Activated T-cell treated with anti-CD3 and anti-CD28 coated beads for 24 hours (primary cell): ENCODE results near the gene MEF2D.

Experiments
- DNase-seq: peaks from one replicate; pipeline ENCODE4 v3.0.0-alpha.2; 2020; ENCODE audit warnings: low read depth

Gene MEF2D

GRCh38 chr1:156499842-156500542 is 583 bp downstream of the MEF2D start:
- DNase-seq: no peak

GRCh38 chr1:156499194-156499841 is 1.3 kb downstream of the MEF2D start:
- no peak for DNase-seq

- DNase-seq: no peak
These were observed 2.0 kb downstream of the MEF2D start for GRCh38 chr1:156498432-156499193.

GRCh38 chr1:156497743-156498431 is 2.7 kb downstream of the MEF2D start:
- no peak for DNase-seq

- no peak for DNase-seq
These were observed 3.4 kb downstream of the MEF2D start for GRCh38 chr1:156497078-156497742.

- DNase-seq: no peak
These were observed 4.3 kb downstream of the MEF2D start for GRCh38 chr1:156496211-156496761.

GRCh38 chr1:156495401-156496140 is 5.0 kb downstream of the MEF2D start:
- no peak for DNase-seq

GRCh38 chr1:156494309-156494895 is 6.2 kb downstream of the MEF2D start:
- no peak for DNase-seq

GRCh38 chr1:156493742-156494141 is 6.8 kb downstream of the MEF2D start:
- no peak for DNase-seq

- DNase-seq: no peak
These were observed 7.4 kb downstream of the MEF2D start for GRCh38 chr1:156493154-156493631.

- DNase-seq: no peak
These were observed 7.9 kb downstream of the MEF2D start for GRCh38 chr1:156492591-156493080.

- DNase-seq: no peak
These were observed 8.5 kb downstream of the MEF2D start for GRCh38 chr1:156492013-156492590.

- no peak for DNase-seq
These were observed 9.2 kb downstream of the MEF2D start for GRCh38 chr1:156491151-156491949.

GRCh38 chr1:156490401-156491032 is 10.1 kb downstream of the MEF2D start:
- DNase-seq: no peak

- DNase-seq: no peak
These were observed 10.7 kb downstream of the MEF2D start for GRCh38 chr1:156489935-156490293.

- DNase-seq: no peak
These were observed 11.2 kb downstream of the MEF2D start for GRCh38 chr1:156489166-156489934.

- no peak for DNase-seq
These were observed 11.9 kb downstream of the MEF2D start for GRCh38 chr1:156488566-156489165.
